HG03457 (cell line): Measurements from ENCODE around the gene EWSR1.

Source experiments
- ATAC-seq: cut with Tn5 transposase; IDR thresholded peaks from one replicate; pipeline ENCODE4 v1.9.1; 2021; ENCODE audit warnings: moderate number of reproducible peaks; ENCODE audit not compliant: unreplicated experiment

The EWSR1 gene

GRCh38 chr22:29267462-29267857 is 608 bp upstream of the EWSR1 start:
- no peak for ATAC-seq

GRCh38 chr22:29268511-29269229 is 602 bp downstream of the EWSR1 start:
- no peak for ATAC-seq

GRCh38 chr22:29269230-29269604 is 1.1 kb downstream of the EWSR1 start:
- no peak for ATAC-seq

- no peak for ATAC-seq
Observed at GRCh38 chr22:29269731-29270474, 1.8 kb downstream of the EWSR1 start.

GRCh38 chr22:29270475-29271271 is 2.6 kb downstream of the EWSR1 start:
- no peak for ATAC-seq

- ATAC-seq = no peak
Observed at GRCh38 chr22:29272624-29273023, 4.6 kb downstream of the EWSR1 start.

- ATAC-seq = no peak
Observed at GRCh38 chr22:29275167-29275566, 7.1 kb downstream of the EWSR1 start.

GRCh38 chr22:29275819-29276565 is 7.9 kb downstream of the EWSR1 start:
- ATAC-seq = no peak

GRCh38 chr22:29277927-29278326 is 9.9 kb downstream of the EWSR1 start:
- no peak for ATAC-seq

GRCh38 chr22:29284196-29284595 is 16.1 kb downstream of the EWSR1 start:
- ATAC-seq = no peak

- ATAC-seq = no peak
Observed at GRCh38 chr22:29288837-29289236, 20.8 kb downstream of the EWSR1 start.

- no peak for ATAC-seq
Observed at GRCh38 chr22:29290061-29290460, 22.0 kb downstream of the EWSR1 start.

- ATAC-seq = no peak
Observed at GRCh38 chr22:29291215-29291614, 23.1 kb downstream of the EWSR1 start.

GRCh38 chr22:29292379-29292778 is 24.3 kb downstream of the EWSR1 start:
- ATAC-seq = no peak

GRCh38 chr22:29298641-29299040 is 30.6 kb downstream of the EWSR1 start:
- no peak for ATAC-seq

GRCh38 chr22:29299136-29299900 is 31.2 kb downstream of the EWSR1 start:
- ATAC-seq = no peak

- no peak for ATAC-seq
Observed at GRCh38 chr22:29300467-29300806, 32.4 kb downstream of the EWSR1 start.

- no peak for ATAC-seq
Observed at GRCh38 chr22:29300807-29301601, 32.9 kb downstream of the EWSR1 start.

GRCh38 chr22:29301716-29302401 is 33.8 kb downstream of the EWSR1 start:
- ATAC-seq = no peak
